Stimulated activated CD8-positive, alpha-beta memory T cell treated with anti-CD3 and anti-CD28 coated beads, Interleukin-7, amount 100 ng/mL, for 48 hours (primary cell): ENCODE data around the gene AP1S3.
"Not testable (repeated sequence)": the region's sequence is repeated elsewhere in the genome, so short reads cannot be mapped to it uniquely, and the experiment has no call there.

Experiments
- DNase-seq, 2 donors: peaks; one replicate each; pipeline ENCODE4 v3.0.0-alpha.2; 2020; ENCODE audit warnings: low read depth in 1 of 2; ENCODE audit errors: extremely low read depth in 1 of 2

The AP1S3 gene

DNA sequence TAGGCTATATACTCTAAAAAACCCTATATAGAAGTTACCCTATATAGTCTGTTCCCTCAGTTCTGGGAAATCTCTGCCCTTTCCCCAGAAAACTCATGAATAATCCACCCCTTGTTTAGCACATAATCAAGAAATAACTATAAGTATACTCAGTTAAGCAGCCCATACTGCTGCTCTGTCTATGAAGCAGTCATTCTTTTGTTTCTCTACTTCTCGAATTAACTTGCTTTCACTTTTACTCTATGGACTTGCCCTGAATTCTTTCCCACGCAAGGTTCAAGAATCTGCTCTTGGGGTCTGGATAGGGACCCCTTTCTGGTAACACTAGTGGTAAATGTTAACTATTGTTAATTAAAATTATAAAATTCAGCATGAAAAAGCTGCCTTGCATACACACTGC lies 17.4 kb upstream of the AP1S3 start:
- DNase-seq = no peak

DNA sequence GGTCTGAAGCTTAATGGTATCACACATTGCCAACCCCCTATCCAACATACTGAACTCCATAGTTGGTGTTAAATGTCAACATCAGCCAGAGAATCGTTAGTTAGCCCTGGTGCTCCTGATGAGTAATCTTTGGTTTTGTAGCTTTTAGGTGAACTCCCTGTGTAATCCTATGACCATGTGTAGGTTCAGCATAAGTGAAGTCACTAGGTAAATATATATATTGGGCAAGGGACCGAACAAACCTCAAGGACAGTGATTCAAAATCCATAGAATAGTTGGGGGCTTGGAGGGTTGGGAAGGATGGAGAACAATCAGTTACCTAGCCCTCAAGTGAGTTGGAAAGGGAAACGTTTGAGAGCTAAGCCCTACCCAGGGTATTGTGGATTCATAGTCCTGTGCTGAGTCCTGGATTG lies 16.0 kb upstream of the AP1S3 start:
- no peak for DNase-seq

DNA sequence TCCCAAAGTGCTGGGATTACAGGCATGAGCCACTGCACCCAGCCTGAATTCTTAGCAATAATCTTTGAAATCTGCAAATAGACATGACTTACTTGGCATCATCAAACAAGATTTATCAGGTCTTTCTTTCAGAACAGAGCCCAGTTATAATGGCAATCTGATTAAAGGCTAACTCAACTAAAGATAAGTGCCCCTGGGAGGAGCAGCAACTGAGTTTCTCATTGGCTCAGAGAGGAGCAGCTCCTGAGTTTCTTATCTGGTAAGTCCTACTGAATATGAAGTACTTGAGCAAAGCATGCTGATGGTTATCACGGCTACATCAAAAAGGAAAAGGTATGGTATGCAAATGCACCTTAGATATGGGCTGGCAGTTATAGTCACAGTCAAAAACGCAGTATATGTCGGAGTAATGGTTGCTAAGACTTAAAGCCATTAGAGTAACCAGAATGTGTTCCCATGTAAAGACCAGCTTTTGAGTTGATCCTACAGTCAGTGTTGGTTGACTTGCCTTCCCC lies 15.0 kb upstream of the AP1S3 start:
- no peak for DNase-seq

DNA sequence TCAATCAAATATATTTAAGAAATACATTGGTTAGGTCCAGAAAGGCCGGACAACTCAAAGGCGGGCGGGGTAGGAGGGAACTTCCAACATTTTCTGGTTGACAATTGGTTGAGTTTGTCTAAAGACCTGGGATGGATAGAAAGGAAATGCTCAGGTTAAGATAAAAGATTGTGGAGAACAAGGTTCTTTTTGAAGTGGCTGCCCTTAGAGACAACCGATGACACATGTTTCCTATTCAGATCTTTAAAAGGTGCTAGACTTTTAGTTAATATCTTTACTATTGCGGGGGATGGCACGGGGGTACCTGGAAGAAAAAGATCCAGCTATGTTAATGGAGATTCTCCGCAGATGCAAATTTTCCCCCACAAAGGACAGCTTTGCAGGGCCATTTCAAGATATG lies 10.0 kb upstream of the AP1S3 start:
- DNase-seq = no peak

DNA sequence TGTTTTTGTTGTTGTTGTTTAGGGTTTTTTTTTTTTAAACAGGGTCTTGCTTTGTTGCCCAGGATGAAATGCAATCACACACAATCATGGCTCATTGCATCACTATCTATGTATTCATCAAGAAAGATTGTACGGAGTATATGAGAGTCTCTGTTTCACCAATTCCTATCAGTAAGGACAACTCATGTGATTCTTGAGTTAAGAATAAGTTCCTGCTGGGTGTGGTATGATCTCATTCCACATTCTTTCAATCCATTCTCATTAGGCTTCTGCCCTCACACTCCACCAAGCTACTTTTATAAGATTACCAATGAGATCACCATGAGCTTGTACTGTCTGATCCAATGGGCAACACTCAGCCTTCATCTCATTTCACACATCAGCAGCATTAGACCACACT lies 9.1 kb upstream of the AP1S3 start:
- DNase-seq = no peak

DNA sequence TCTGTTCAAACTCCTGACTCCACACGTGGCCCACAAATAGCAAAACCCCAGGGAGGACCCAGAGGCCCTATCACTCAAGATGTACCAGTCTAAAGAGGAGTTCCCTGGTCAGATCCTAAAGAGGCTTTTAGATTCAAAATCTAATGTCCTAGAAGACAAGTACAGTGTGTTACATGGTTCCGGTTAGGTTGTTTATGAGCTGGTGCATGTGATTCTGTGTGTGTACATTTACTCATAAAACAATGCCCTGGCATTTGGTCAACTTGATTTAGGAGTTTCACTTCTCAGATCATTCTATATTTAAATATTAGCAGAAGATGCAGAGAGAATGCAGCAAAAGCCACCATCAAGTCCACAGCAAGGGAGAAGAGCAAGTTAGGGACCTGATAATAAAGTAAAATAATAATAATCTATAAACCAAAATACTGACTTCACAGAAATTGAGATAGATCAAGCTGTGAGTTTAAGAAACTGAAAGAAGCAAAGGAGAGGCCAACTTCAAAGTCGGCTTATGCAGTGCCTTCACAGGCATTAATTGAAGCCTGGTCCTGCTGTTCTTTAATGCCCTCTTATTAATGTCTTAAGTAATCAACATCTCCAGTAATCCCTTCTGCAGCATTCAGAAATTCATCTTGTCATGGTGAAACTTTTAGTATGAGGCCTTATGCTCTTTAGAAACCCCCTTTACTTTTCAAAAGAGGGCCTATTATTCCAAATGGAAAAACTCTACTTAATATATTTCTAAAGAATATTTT lies 4.2 kb upstream of the AP1S3 start:
- no peak for DNase-seq

DNA sequence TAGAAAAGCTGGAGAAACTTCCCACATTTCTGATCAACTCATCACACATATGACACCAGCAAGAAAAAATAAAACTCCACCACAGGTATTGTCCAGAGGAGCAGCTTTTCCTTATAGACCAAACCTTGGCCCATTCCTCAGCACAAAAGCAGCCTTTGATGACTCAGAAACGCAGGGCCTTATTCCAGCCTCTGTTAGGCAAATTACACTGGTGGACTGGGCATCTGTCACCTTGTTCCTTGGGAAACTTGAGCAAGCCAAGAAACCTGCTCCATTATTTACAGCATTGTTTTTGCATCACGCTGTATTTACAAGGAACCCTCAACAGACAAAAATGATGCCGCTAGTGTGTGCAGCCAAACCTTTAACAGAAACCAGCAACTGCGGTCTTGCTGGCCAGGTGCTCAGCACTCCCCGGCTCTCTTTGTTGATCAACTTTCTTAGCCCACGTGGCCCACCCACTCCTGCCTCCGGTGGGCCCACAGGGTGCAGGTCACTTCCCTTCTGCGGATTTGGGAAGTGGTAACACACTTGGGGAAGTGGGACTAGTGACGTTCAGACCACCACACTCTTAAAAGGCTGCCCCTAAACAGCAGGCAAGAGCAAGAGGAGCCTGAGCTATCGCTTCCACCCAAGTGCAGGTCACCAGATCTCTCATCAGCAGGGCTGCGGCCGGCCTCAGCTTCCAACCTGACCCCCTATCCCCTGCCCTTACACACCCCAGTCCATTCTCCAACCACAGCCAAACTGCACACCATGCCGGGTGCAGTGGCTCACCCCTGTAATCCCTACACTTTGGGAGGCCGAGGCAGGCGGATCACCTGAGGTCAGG lies 1.5 kb downstream of the AP1S3 start:
- no peak for DNase-seq

DNA sequence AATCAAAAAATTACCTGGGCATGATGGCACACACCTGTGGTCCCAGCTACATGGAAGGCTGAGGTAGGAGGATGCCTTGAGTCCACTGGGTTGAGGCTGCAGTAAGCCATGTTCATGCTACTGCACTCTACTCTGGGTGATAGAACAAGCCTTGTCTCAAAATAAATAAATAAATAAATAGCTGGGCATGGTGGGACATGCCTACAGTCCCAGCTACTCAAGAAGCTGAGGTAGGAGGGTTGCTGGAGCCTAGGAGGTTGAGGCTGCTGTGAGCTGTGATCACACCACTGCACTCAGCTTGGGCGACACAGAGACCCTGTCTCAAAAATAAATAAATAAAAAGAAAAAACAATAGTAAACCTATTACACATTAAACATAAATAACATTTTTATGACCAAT lies 3.0 kb downstream of the AP1S3 start:
- DNase-seq = no peak

DNA sequence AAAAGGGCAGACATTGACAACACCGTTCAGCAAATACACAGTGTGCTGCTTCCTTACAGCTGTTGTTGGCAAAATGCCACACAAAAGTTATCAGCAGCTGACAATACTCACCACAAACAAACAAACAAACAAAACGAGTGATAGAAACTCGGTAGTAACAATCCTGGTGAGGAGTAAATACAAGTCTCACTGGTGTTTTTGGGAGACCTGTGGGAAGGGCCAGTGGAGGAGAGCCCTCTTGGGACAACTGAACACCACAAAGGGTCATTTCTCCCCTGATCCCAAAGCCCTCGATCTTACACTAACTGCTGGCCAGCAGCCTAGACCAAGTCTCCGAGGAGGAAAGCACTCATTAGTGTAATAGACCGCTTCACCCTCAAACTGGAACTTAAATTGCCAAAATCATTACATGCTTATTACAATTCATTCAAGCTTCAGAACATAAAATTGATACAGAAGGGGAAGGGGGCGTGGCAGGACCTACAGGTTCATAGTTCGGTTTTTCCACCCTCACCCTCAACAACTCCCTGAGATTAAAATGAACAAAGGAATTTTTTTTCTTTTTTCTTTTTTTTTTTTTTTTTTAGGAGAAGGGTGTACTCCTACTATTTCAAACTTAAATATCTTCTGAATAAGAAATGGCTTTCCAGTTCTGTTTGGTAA lies 5.0 kb downstream of the AP1S3 start:
- no peak for DNase-seq

DNA sequence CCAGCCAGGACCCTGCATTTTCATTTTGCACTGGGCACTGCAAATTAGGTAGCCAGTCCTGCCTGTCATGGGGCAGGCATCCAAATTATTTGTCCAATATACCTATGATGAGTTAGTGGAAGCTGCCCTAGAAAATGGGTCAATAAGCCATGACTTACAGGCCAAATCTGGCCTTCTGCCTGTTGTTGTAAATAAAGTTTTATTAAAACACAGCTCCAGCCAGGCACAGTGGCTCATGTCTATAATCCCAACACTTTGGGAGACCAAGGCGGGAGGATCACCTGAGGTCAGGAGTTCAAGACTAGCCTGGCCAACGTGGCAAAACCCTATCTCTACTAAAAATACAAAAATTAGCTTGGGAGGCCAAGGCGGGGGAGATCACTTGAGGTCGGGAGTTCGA lies 8.3 kb downstream of the AP1S3 start:
- DNase-seq = no peak

DNA sequence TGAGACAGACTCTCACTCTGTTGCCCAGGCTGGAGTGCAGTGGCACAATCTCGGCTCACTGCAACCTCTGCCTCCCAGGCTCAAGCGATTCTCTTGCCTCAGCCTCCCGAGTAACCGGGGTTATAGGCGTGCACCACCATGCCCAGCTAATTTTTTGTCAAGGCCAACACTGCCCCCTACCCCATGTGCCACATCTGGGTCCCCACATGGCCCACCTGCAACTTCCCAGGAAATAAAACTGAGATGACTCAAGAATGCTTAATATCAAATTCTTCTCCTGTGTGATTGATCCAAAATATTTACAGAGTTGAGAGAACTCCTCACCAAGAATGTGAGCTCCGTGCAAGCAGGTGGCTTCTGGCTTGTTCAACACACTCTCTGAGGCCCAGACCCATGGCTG lies 9.1 kb downstream of the AP1S3 start:
- DNase-seq = no peak

DNA sequence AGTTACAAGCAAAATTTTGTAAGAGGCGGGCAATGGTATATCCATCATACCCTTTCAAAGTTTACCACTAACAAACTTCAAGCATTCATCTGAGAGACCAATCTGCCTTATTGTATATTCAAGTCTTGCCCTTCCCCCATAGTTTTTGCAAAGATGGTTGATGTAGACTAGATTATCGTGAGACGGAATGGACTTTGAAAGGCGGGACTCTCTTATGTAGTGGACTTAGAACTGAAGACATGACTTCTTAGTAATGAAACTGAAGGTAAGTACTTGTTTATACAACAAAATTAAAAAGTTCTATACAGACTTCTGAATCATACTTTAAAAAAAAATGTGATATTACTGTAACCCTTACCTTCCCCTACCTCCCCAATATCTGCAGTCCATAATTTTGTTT lies 10.4 kb downstream of the AP1S3 start:
- DNase-seq = no peak

DNA sequence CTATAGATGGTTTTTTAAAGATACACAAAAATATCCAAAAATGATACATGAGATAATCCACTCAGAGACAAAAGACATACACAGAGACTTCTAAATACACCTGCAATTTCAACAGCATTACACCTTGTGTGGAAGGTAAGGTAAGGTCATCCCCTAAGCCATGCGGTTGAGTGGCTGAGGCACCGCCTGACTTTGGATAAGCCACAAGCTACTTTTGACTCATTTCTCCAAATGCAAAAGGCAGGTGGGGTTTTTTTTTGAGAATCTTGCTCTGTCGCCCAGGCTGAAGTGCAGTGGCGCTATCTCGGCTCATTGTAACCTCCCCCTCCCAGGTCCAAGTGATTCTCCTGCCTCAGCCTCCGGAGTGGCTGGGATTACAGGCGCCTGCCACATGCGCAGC lies 13.1 kb downstream of the AP1S3 start:
- no peak for DNase-seq

DNA sequence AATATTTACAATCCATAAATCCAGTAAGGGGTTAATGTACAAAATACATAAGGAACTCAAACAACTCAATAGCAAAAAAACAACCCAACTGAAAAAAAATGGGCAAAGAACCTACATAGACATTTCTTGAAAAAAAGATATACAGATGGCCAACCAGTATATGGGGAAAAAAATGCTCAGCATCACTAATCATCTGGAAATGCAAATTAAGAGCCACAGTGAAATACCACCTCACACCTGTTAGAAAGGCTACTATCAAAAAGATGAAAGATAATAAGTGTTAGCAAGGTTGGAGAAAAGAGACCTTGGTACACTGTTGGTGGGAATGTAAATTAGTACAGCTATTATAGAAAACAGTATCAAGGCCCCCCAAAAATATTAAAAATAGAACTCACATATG lies 14.6 kb downstream of the AP1S3 start:
- DNase-seq = no peak

DNA sequence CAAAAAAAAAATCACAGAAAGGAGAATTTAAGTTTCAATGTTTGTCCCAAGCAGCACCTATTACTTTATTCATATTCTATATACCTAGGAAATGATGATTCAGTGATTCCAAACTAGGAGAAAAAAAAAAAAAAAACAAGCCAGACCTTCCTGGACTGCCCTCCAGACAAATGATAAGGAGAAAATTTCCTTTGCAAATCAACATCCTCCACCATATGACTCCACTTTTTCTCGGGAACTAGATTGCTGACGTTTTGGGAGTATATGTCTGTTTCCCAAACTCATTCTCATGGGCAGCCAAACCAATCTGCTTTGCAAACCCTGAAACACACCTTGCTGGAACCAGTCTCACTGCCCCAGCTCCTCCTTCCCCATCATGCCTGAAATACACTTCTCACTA lies 16.8 kb downstream of the AP1S3 start:
- DNase-seq = no peak

DNA sequence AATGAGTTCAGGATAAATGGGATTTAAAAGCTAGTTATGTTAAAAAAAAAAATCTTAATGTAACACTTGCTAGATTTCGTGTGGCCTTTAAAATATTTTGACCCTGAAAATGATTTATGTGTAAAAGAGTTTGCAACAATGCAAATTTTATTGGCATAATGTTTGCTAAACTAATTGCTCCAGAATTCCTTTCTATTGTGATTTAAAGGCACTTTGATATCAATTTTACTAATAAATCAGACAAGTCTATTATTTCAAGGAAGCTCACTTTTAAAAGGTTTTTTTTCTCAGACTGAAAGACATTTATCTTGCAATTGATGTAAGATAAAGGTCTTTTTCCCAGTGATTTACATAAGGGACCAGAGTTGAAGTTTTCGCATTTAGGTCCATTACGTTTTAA lies 17.5 kb downstream of the AP1S3 start:
- no peak for DNase-seq

DNA sequence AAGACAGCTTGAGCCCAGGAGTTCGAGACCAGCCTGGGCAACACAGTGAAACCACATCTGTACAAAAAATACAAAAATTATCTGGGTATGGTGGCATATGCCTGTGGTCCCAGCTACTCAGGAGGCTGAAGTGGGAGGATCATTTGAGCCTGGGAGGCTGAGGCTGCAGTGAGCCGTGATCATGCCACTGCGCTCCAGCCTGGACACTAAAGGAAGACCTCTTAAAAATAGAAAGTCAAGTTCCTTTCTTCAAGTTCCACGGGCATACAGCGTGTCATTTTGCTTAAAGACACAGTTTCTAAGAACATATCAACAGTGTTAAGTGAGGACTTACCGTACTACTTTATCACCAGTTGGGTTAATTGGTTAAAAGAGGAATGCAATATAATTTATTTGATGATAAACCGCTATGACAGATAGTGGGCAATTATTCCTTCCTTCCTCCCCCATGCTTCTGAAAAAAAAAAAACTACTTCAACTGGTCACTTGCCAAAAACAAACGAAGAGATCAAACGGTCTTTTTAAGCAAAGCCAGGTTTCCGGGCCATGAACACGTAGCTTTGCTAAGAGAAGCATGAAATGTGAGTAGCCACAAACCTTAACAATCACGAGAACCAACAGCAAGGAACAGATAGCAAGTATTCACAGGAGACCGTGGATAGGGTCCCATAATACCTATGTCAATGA lies 21.4 kb downstream of the AP1S3 start:
- no peak for DNase-seq

DNA sequence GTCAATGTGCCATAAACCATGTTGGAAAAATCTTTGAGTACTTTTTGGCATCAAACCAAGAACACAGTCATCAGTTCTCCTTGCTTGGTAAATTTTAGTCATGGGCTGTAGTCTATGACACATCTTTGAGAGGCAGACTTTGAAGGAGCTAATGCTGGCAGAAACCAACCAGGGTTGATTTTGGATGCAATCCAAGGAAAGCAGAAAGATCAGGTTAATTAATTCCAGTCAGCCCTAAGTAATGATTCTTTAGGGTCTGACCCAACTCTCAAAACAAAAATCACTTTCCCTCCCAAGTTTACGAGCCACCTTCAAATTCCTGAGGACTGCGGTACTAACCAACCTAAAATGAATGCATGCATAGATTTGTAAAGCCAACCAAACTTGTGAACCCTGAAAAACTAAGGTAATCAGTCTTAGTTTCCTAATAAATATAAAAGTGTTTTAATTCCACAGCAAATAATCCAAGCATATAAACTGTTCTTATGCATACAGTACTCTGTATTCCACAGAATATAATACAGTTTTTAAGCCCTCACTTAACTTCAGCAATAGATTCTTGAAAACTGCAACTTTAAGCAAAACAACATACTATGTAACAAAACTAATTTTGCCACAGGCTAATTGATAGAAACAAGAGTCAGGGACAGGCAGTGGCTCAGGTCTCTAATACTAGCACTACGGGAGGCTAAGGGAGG lies 22.0 kb downstream of the AP1S3 start:
- DNase-seq = no peak

DNA sequence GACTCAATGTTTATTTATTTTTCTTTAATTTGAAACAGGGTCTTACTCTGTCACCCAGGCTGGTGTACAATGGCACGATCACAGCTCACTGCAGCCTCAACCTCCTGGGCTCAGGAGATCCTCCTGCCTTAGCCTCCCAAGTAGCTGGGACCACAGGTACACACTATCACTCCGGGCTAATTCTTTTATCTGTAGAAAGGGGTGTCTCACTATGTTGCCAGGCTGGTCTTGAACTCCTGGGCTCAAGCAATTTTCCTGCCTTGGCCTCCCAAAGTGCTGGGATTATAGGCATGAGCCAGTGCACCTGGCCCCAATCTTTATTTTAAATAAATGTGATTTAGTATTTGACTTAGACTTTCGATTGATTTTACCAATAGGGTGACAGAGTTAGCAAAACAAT lies 22.6 kb downstream of the AP1S3 start:
- not testable (repeated sequence) for DNase-seq

DNA sequence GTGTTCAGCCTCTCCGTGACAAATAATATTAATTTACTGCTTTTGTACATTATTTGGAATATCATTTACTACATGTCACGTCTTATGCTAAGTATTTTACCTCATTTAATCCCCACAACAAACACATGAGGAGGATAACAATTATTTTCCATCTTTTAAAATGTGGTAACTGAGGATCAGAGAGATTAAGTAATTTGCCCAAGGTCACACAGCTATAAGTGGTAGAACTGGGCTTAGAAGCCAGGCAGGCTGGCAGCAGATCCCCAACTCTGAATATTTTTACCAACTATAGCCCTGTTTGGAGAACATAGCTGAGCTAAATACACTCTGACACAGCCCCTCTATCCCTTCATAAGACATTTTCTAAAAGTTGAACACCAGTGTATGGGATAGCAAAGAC lies 24.1 kb downstream of the AP1S3 start:
- DNase-seq = no peak

DNA sequence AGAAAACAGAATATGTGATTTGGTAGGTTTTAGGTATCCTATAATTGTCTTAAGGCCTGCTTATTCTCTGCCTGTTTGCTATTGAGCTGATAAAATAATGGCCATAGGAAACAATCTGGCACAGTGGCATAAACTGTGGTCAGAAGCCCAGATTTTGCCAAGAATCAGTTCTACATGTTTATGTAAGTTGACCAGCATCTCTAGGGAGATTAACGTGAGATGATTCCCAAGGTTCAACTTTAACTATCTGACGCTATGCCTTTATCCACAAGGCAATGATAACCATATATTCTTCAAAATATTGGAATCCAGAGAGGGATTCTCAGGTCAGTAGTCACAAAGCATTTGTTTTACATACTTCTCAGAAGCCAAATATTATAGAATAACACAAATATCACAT lies 25.6 kb downstream of the AP1S3 start:
- no peak for DNase-seq
